ENCODE results near the gene NFAM1.

DNA sequence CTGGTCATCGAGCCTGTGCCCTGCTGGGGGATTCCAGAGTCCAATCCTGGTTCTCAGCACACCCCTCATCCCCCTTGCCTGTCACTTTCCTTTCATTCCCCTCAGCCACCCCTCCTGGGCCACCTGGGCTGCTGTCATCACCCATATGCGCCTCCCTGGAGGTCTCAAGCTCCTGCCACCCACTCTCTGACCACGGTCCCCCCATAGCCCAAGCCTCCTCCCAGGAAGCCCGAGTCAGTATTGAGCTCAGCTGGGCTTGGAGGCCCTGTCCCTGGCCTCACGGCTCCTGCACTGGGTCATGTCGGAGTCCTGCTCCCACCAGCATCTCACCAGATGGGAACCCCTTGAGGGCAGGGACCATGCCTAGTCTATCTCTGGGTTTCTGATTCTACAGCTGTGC lies 44.6 kb downstream of the NFAM1 start:
- TF ChIP-seq EZH2 (IDR thresholded peaks at IDR 0.05; ENCODE audit: borderline replicate concordance), result no peak
- TF ChIP-seq CTCF (IDR thresholded peaks at IDR 0.05; ENCODE audit: poor library complexity), result no peak
- no peak for TF ChIP-seq EZH2phosphoT487 (IDR thresholded peaks at IDR 0.05; ENCODE audit: low read depth, severe bottlenecking, unreplicated experiment)
